Upper lobe of left lung (tissue), 4 donors: ENCODE results near the gene DLGAP4.

Experiments used
- EP300 ChIP-seq, 4 donors: sonication (generic); formaldehyde crosslinking; IDR thresholded peaks; one replicate each; pipeline ENCODE4 v1.5.1; 2017; ENCODE audit warnings: antibody characterized with exemption in 4 of 4, control low read depth in 2 of 4
- TF ChIP-seq, protein P1 (sequence below), 6 experiments: fragments of 450-650 bp in 4 of 6; fragments of 200-600 bp in 2 of 6; sonication (generic) in 2 of 6; IDR thresholded peaks; one replicate each; pipeline ENCODE4 v1.5.1; 2016 to 2019; ENCODE audit warnings: antibody characterized with exemption in 6 of 6

DNA sequence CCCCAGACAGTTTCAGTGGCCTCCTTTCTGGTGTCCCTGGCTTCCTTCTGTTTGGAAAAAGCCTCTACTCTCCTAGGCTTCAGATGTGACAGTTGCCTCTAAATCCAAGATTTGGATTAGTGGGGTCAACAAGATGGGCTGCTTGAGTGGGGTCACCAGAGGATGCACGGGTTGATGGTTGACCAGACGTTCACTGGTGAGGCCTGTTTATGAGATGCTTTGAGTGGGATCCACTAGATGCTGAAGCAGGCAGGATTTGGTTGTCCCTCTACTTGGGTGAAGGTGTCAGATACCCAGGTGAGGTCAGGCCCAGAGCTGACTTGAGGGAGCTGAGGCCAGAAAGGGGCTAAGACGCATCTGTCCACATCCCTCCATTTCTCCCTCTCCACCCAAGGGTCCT is 8.1 kb upstream of the DLGAP4 start:
- TF ChIP-seq EP300 (IDR thresholded peaks at IDR 0.05), result no peak
- TF ChIP-seq, protein P1, sequence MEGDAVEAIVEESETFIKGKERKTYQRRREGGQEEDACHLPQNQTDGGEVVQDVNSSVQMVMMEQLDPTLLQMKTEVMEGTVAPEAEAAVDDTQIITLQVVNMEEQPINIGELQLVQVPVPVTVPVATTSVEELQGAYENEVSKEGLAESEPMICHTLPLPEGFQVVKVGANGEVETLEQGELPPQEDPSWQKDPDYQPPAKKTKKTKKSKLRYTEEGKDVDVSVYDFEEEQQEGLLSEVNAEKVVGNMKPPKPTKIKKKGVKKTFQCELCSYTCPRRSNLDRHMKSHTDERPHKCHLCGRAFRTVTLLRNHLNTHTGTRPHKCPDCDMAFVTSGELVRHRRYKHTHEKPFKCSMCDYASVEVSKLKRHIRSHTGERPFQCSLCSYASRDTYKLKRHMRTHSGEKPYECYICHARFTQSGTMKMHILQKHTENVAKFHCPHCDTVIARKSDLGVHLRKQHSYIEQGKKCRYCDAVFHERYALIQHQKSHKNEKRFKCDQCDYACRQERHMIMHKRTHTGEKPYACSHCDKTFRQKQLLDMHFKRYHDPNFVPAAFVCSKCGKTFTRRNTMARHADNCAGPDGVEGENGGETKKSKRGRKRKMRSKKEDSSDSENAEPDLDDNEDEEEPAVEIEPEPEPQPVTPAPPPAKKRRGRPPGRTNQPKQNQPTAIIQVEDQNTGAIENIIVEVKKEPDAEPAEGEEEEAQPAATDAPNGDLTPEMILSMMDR (IDR thresholded peaks at IDR 0.05), result no peak
